ENCODE data around the gene NDEL1.

DNA sequence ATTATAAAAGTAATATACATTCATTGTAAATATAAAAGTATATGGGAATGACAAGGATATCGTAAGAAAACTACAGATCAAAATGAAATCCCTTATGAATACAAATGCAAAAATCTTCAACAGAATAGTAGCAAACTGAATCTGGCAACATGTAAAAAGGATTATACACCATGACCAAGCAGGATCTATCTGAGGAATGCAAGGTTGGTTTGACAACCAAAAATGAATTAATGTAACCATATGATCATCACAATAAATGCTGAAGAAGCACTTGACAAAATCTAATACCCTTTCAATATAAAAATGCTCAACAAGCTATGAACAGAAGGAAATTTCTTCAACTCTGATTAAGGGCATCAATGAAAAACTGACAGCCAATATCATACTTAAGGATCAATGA is 48.8 kb downstream of the NDEL1 start:
- no peak for TF ChIP-seq EZH2 (IDR thresholded peaks at IDR 0.05; ENCODE audit: borderline replicate concordance, low read length)
- TF ChIP-seq, protein P1, sequence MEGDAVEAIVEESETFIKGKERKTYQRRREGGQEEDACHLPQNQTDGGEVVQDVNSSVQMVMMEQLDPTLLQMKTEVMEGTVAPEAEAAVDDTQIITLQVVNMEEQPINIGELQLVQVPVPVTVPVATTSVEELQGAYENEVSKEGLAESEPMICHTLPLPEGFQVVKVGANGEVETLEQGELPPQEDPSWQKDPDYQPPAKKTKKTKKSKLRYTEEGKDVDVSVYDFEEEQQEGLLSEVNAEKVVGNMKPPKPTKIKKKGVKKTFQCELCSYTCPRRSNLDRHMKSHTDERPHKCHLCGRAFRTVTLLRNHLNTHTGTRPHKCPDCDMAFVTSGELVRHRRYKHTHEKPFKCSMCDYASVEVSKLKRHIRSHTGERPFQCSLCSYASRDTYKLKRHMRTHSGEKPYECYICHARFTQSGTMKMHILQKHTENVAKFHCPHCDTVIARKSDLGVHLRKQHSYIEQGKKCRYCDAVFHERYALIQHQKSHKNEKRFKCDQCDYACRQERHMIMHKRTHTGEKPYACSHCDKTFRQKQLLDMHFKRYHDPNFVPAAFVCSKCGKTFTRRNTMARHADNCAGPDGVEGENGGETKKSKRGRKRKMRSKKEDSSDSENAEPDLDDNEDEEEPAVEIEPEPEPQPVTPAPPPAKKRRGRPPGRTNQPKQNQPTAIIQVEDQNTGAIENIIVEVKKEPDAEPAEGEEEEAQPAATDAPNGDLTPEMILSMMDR (IDR thresholded peaks at IDR 0.05; ENCODE audit: low read length) = no peak
